Measurements from ENCODE around the gene OR2H2.

Gene OR2H2

GRCh38 chr6:29564875-29565274 is 20.0 kb upstream of the OR2H2 start:
- H3K4me3 ChIP-seq (ENCODE audit: low read length), result no peak overlapping the region
- DNase-seq (ENCODE audit: low read depth), result peak; percentile 15
- no peak for TF ChIP-seq CTCF (IDR thresholded peaks at IDR 0.05; ENCODE audit: insufficient read depth, low read depth, low read length, missing control alignments)

DNA sequence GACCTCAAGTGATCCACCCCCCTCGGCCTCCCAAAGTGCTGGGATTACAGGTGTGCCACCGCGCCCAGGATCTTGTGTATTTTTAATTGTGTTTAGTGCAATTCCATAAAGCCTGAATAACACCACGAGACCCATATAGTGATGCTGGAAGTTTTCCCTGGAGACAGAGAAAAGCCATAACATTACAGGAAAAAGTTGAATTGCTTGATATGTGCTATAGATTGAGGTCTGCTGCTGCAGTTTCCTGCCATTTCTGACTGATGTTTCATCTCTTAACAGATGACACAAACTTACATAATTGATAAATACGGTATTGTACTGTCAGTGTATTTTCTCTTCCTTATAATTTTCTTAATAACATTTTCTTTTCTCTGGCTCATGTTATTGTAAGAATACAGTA is 18.1 kb upstream of the OR2H2 start:
- no peak for TF ChIP-seq CTCF (IDR thresholded peaks at IDR 0.05; ENCODE audit: insufficient read depth, low read depth, low read length, missing control alignments)
- DNase-seq (ENCODE audit: low read depth), result no peak
- H3K4me3 ChIP-seq (ENCODE audit: low read length), result no peak overlapping the region

- DNase-seq (ENCODE audit: low read depth), result no peak
- no peak for TF ChIP-seq CTCF (IDR thresholded peaks at IDR 0.05; ENCODE audit: insufficient read depth, low read depth, low read length, missing control alignments)
- no peak overlapping the region for H3K4me3 ChIP-seq (ENCODE audit: low read length)
Measured at GRCh38 chr6:29567541-29567940, 17.4 kb upstream of the OR2H2 start.

- no peak for TF ChIP-seq CTCF (IDR thresholded peaks at IDR 0.05; ENCODE audit: insufficient read depth, low read depth, low read length, missing control alignments)
- no peak overlapping the region for H3K4me3 ChIP-seq (ENCODE audit: low read length)
- no peak for DNase-seq (ENCODE audit: low read depth)
Measured at GRCh38 chr6:29567991-29568390, 16.9 kb upstream of the OR2H2 start.

- DNase-seq (ENCODE audit: low read depth), result no peak
- no peak overlapping the region for H3K4me3 ChIP-seq (ENCODE audit: low read length)
- TF ChIP-seq CTCF (IDR thresholded peaks at IDR 0.05; ENCODE audit: insufficient read depth, low read depth, low read length, missing control alignments), result no peak
Measured at GRCh38 chr6:29576056-29576455, 8.9 kb upstream of the OR2H2 start.

DNA sequence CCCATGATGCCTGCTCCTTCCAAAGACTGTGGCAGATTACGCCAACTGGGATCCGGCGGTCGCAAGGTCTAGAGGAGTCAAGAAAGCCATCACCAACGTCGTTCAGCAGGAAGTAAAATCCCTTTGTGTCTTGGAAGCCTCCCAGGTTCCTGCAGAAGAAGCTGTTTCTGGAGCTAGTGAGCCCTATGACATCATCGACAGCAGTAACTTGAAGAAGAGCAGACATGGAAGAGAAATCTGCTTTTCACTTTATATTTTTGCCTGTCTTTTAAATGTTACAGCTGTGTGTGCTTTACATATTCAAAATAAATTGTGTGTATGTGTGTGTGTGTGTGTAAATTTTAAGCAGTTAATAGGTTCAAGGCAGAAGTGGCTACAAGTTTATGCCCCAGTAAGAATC is 7.4 kb upstream of the OR2H2 start:
- no peak for DNase-seq (ENCODE audit: low read depth)
- TF ChIP-seq CTCF (IDR thresholded peaks at IDR 0.05; ENCODE audit: insufficient read depth, low read depth, low read length, missing control alignments), result no peak
- no peak overlapping the region for H3K4me3 ChIP-seq (ENCODE audit: low read length)

- TF ChIP-seq CTCF (IDR thresholded peaks at IDR 0.05; ENCODE audit: insufficient read depth, low read depth, low read length, missing control alignments), result peak; percentile 99
- H3K4me3 ChIP-seq (ENCODE audit: low read length), result no peak overlapping the region
- peak; percentile 62 for DNase-seq (ENCODE audit: low read depth)
Measured at GRCh38 chr6:29589423-29590048, 4.6 kb downstream of the OR2H2 start.

Measured in epithelial cell of esophagus (primary cell).